Liver (tissue), 2 donors: ENCODE data around the gene NECTIN1.

Source experiments
- CTCF ChIP-seq: fragments of 150-350 bp; IDR thresholded peaks from 2 replicates; pipeline ENCODE4 v1.5.1; 2017; ENCODE audit warnings: improper control_type of control experiment, low read depth, low read length; ENCODE audit not compliant: missing input control
- REST ChIP-seq: IDR thresholded peaks from 2 replicates; pipeline ENCODE4 v1.6.1; 2016; ENCODE audit warnings: antibody characterized with exemption, mild to moderate bottlenecking
- TF ChIP-seq, protein P1 (sequence below): IDR thresholded peaks from 2 replicates; pipeline ENCODE4 v1.6.1; 2016; ENCODE audit warnings: antibody characterized with exemption
- donor health status: healthy.

GRCh38 chr11:119710417-119710816, 18.6 kb downstream of the NECTIN1 start:
- TF ChIP-seq, protein P1, sequence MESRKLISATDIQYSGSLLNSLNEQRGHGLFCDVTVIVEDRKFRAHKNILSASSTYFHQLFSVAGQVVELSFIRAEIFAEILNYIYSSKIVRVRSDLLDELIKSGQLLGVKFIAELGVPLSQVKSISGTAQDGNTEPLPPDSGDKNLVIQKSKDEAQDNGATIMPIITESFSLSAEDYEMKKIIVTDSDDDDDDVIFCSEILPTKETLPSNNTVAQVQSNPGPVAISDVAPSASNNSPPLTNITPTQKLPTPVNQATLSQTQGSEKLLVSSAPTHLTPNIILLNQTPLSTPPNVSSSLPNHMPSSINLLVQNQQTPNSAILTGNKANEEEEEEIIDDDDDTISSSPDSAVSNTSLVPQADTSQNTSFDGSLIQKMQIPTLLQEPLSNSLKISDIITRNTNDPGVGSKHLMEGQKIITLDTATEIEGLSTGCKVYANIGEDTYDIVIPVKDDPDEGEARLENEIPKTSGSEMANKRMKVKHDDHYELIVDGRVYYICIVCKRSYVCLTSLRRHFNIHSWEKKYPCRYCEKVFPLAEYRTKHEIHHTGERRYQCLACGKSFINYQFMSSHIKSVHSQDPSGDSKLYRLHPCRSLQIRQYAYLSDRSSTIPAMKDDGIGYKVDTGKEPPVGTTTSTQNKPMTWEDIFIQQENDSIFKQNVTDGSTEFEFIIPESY, result no peak
- TF ChIP-seq CTCF, result no peak
- TF ChIP-seq REST, result no peak
